B cell (primary cell): ENCODE results near the gene ARHGDIB. TPM values are rescaled to one million over a fixed set of nuclear protein-coding genes. Genes with fewer than 3 reads are reported as not detected.

ENCODE experiments used
- ATAC-seq: fragments of 200-7000 bp; cut with Tn5 transposase; one replicate; pipeline ENCODE4 v1.10.0; 2021; ENCODE audit warnings: low read depth, mild to moderate bottlenecking, moderate number of reproducible peaks, moderate library complexity
- CTCF ChIA-PET: fragments of 350-600 bp; sonication (Branson Sonifier 250); formaldehyde crosslinking; loops from one replicate; lab custom pipeline; 2021; ENCODE audit warnings: antibody characterized with exemption, inconsistent platforms; lab: Charles Lee
- POLR2A ChIA-PET: fragments of 350-600 bp; sonication (Branson Sonifier 250); formaldehyde crosslinking; loops from one replicate; lab custom pipeline; 2021; ENCODE audit warnings: antibody characterized with exemption; lab: Charles Lee
- DNase-seq: peaks from one replicate; pipeline ENCODE4 v3.0.0; 2013
- H2AFZ ChIP-seq: 2 replicates; pipeline ENCODE4 v1.6.1; 2012; ENCODE audit warnings: mild to moderate bottlenecking, low read depth, low read length; ENCODE audit not compliant: insufficient read depth, poor library complexity, severe bottlenecking
- H3K27ac ChIP-seq, 2 donors: 1 replicate in 1 of 2; 2 replicates in 1 of 2; pipeline ENCODE4 v1.5.1; 2012 to 2013; ENCODE audit warnings: low read length in 2 of 2, mild to moderate bottlenecking in 2 of 2, moderate library complexity in 1 of 2
- H3K27me3 ChIP-seq, 4 experiments: fragments of 200-600 bp in 1 of 4; sonication (generic) in 1 of 4; replicated peaks in 1 of 4; 1 replicate in 2 of 4; 2 replicates in 2 of 4; pipeline versions ENCODE4 v1.6.1 to v1.7.0; 2013 to 2016; ENCODE audit warnings: low read length in 3 of 4, mild to moderate bottlenecking in 2 of 4, mixed read lengths in 1 of 4, moderate library complexity in 1 of 4; ENCODE audit not compliant: insufficient read depth in 4 of 4, control insufficient read depth in 3 of 4; ENCODE audit errors: control extremely low read depth in 1 of 4
- H3K36me3 ChIP-seq, 2 experiments: replicated peaks in 1 of 2; 1 replicate in 1 of 2; 2 replicates in 1 of 2; pipeline versions ENCODE4 v1.6.1 to v1.7.1; 2013; ENCODE audit warnings: low read length in 1 of 2; ENCODE audit not compliant: insufficient read depth in 2 of 2, control insufficient read depth in 1 of 2; ENCODE audit errors: control extremely low read depth in 1 of 2, extremely low read depth in 1 of 2
- H3K4me1 ChIP-seq, 2 donors: fragments of 200-600 bp in 1 of 2; sonication (generic) in 1 of 2; 1 replicate in 1 of 2; 2 replicates in 1 of 2; pipeline versions ENCODE4 v1.5.1 to v1.6.1; 2013 to 2017; ENCODE audit warnings: low read length in 2 of 2; ENCODE audit not compliant: control insufficient read depth in 2 of 2, insufficient read depth in 2 of 2
- H3K4me2 ChIP-seq: replicated peaks from 2 replicates; pipeline ENCODE3; 2012; ENCODE audit warnings: mild to moderate bottlenecking, low read depth, low read length; ENCODE audit not compliant: poor library complexity, severe bottlenecking
- H3K4me3 ChIP-seq, 5 experiments: fragments of 200-600 bp in 1 of 5; sonication (generic) in 1 of 5; 1 replicate in 3 of 5; 2 replicates in 2 of 5; pipeline versions ENCODE4 v1.5.1 to v1.7.0; 2011 to 2016; ENCODE audit warnings: low read length in 4 of 5, mild to moderate bottlenecking in 4 of 5, low read depth in 2 of 5, control low read depth in 1 of 5, moderate library complexity in 1 of 5; ENCODE audit not compliant: insufficient read depth in 1 of 5; ENCODE audit errors: control extremely low read depth in 1 of 5, extremely low read depth in 1 of 5
- H3K79me2 ChIP-seq: fragments of 200-600 bp; sonication (generic); one replicate; pipeline ENCODE4 v1.6.0; 2016; ENCODE audit warnings: low read length; ENCODE audit not compliant: control insufficient read depth, insufficient read depth
- H3K9ac ChIP-seq: fragments of 200-600 bp; sonication (generic); 2 replicates; pipeline ENCODE4 v1.6.1; 2017; ENCODE audit warnings: mild to moderate bottlenecking, low read length, moderate library complexity
- H3K9me3 ChIP-seq, 3 donors: one replicate each; pipeline versions ENCODE4 v1.6.1 to v1.7.1; 2013; ENCODE audit warnings: low read length in 2 of 3; ENCODE audit not compliant: control insufficient read depth in 2 of 3, insufficient read depth in 1 of 3; ENCODE audit errors: control extremely low read depth in 1 of 3
- H4K20me1 ChIP-seq: 2 replicates; pipeline ENCODE4 v1.6.0; 2012; ENCODE audit warnings: mild to moderate bottlenecking, low read length; ENCODE audit not compliant: insufficient read depth, control insufficient read depth, poor library complexity, severe bottlenecking
- H3K27ac Mint-ChIP-seq: one replicate; pipeline ENCODE4 v1.8.0; 2021; ENCODE audit warnings: mixed read lengths
- H3K27me3 Mint-ChIP-seq: one replicate; pipeline ENCODE4 v1.8.0; 2021; ENCODE audit warnings: mixed read lengths
- H3K4me1 Mint-ChIP-seq: one replicate; pipeline ENCODE4 v1.8.0; 2021; ENCODE audit warnings: mixed read lengths
- H3K4me3 Mint-ChIP-seq: one replicate; pipeline ENCODE4 v1.8.0; 2021; ENCODE audit warnings: mixed read lengths
- H3K9me3 Mint-ChIP-seq: one replicate; pipeline ENCODE4 v1.8.0; 2022; ENCODE audit warnings: mixed read lengths; ENCODE audit not compliant: insufficient read depth
- EZH2 ChIP-seq: IDR thresholded peaks from 2 replicates; pipeline ENCODE4 v1.6.1; 2012; ENCODE audit warnings: borderline replicate concordance, low read depth, mild to moderate bottlenecking, moderate library complexity, low read length; ENCODE audit not compliant: insufficient read depth, poor library complexity, severe bottlenecking
- WGBS: methylation state at CpG from one replicate; pipeline ENCODE4 v1.1.5; 2013; ENCODE audit warnings: missing lambda C conversion rate; ENCODE audit not compliant: insufficient coverage; 5-methylcytosine and 5-hydroxymethylcytosine counted together
- intact Hi-C: fragments of 100-400 bp; cut with micrococcal nuclease; formaldehyde crosslinking; loops from one replicate; pipeline ENCODE4 v1.10.0; 2022
- polyA plus RNA-seq: library from polyadenylated mRNA; depleted of rRNA; stranded (reverse); fragments of >200 nt; gene quantifications from 2 replicates; pipeline ENCODE4 v1.2.3, GENCODE V29; 2012
- total RNA-seq, 2 donors: library from RNA; stranded (reverse); fragments of 120-200 nt in 1 of 2; gene quantifications; 1 replicate in 1 of 2; 2 replicates in 1 of 2; pipeline versions ENCODE4 v1.2.3 to v1.2.4, GENCODE V29; 2013 to 2022
- TF ChIP-seq, protein P1 (sequence below): fragments of 200-600 bp; IDR thresholded peaks from one replicate; pipeline ENCODE4 v1.8.0; 2022; ENCODE audit warnings: antibody characterized with exemption, mild to moderate bottlenecking

ARHGDIB gene
- total and polyA plus RNA-seq, 2 donors (not counting 1 experiment from before 2014, with no cell fraction given), result 514 to 826 TPM

DNA sequence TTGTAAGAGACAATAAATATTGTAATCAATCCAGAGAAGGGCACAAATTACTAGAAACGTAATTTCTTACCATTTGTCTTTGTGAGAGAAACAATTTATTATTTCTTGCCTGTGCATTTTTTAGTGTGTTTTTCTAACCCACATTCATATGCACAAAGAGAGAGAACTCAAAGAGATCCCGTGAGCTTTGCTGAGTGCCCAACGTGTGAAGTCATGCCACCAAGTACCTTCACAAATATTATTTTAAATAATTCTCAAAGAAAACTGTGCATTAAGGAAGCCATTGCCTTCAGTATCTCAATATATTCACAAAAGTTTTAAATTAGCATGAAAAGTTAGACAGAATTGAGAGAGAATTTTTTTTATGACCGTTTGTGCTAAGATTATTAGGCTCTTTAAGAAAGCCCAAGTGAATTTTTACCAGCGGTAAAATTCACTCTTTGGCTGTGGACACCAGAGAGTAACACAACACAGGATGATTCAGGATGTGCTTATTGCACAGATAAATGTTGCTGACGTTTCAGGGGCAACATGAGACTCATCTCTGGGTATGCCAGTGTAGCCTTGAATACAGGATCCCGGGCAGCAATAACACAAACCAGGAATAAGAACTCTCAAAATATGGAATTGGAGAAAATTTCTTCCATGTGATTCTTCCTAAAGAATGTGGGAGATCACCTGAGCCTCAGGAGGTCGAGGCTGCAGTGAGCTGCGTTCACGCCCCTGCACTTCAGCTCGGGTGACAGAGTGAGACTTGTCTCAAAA, 2.9 kb downstream of the ARHGDIB start:
- H3K4me3 ChIP-seq, result peak overlapping the region; percentile 65 to 99 (median 84)
- no peaks in the 10 kb centered on the region for H3K27me3 ChIP-seq
- H3K9me3 ChIP-seq, result no peaks in the 10 kb centered on the region
- Mint-ChIP-seq H3K4me1 (peaks cover 84% of the 10 kb centered on the region), H3K27me3 (no peaks in the 10 kb centered on the region), H3K4me3 (peak overlapping the region; percentile 97), H3K27ac (peak overlapping the region; percentile 91), H3K9me3 (no peaks in the 10 kb centered on the region)
- H3K27ac ChIP-seq, result peak overlapping the region; percentile 68 to 94
- WGBS, result 13% methylated on average over 2 of the region's 11 CpGs
- intact Hi-C loops, result loop anchor here (10.0 kb wide), 1 partner anchor 344 kb away; no protein-coding TSS in a partner anchor
- DNase-seq, result no peak
- H3K9ac ChIP-seq, result peak overlapping the region; percentile 77
- peaks cover 58% of the 10 kb centered on the region for H4K20me1 ChIP-seq
- peaks cover 4 to 50% of the 10 kb centered on the region in 2 experiments for H3K36me3 ChIP-seq
- ChIA-PET POLR2A (interaction anchor here (0.6 to 0.9 kb wide), 2 partner anchors 155 to 589 kb away, joined by 3 to 4 read pairs; partner anchors contain the start of genes C12orf60 and WBP11), CTCF (interaction anchor here (0.9 to 1.8 kb wide), 3 partner anchors 11 to 112 kb away, joined by 3 to 12 read pairs (median 4); no protein-coding TSS in a partner anchor)
- no peak overlapping the region for H2AFZ ChIP-seq
- H3K4me1 ChIP-seq, result peaks cover 65 to 72% of the 10 kb centered on the region in 2 donors
- TF ChIP-seq, protein P1, sequence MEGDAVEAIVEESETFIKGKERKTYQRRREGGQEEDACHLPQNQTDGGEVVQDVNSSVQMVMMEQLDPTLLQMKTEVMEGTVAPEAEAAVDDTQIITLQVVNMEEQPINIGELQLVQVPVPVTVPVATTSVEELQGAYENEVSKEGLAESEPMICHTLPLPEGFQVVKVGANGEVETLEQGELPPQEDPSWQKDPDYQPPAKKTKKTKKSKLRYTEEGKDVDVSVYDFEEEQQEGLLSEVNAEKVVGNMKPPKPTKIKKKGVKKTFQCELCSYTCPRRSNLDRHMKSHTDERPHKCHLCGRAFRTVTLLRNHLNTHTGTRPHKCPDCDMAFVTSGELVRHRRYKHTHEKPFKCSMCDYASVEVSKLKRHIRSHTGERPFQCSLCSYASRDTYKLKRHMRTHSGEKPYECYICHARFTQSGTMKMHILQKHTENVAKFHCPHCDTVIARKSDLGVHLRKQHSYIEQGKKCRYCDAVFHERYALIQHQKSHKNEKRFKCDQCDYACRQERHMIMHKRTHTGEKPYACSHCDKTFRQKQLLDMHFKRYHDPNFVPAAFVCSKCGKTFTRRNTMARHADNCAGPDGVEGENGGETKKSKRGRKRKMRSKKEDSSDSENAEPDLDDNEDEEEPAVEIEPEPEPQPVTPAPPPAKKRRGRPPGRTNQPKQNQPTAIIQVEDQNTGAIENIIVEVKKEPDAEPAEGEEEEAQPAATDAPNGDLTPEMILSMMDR, result no peak
- H3K4me2 ChIP-seq, result peak overlapping the region; percentile 82
- no peak for ATAC-seq
- peaks cover 78% of the 10 kb centered on the region for H3K79me2 ChIP-seq

DNA sequence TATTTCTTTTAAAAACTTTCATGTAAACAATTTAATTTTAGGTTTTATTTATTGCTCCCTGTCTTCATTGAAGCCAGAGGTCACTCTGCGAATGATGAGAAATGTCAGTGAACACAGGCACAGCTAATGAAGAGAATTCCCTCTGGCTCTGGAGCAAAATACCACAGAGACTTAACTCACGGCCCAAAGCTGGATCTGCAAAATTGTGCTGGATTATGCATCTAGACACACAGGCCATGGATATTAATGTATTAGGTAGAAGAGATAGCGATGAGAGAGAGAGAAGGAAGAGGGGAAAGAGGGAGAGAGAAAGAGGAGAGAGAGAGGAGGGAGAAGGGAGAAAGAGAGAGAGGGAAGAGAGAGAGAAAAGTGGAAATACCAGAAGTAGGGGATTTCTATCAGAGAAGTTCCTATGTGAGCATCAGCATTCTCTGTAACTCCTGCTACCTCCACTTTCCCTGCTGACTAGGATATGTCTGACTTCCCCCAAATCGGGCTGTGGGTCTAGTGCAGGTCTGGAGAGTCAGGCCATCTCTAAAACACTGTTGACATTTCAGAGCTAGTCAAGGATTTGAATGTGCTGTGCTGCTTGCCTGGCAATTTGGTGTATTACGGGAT, 3.7 kb downstream of the ARHGDIB start:
- POLR2A ChIA-PET, result interaction anchor here (0.7 kb wide), 1 partner anchor 9 kb away, joined by 3 read pairs; no protein-coding TSS in a partner anchor

More for the DNA sequence above, 3.7 kb downstream of the ARHGDIB start:
- TF ChIP-seq EZH2, result no peak
- TF ChIP-seq, protein P1, result no peak
- H3K27me3 Mint-ChIP-seq, result no peaks in the 10 kb centered on the region
- peaks cover 86% of the 10 kb centered on the region for H3K79me2 ChIP-seq
- peak overlapping the region; percentile 68 to 94 for H3K27ac ChIP-seq
- H3K27me3 ChIP-seq, result no peaks in the 10 kb centered on the region
- peak overlapping the region; percentile 77 for H3K9ac ChIP-seq
- H4K20me1 ChIP-seq, result peaks cover 67% of the 10 kb centered on the region
- peaks cover 65 to 72% of the 10 kb centered on the region in 2 donors for H3K4me1 ChIP-seq
- CTCF ChIA-PET, result interaction anchor here (1.6 kb wide), 1 partner anchor 20 kb away, joined by 6 read pairs; the partner anchor contains the start of gene ERP27
- peak overlapping the region; percentile 82 for H3K4me2 ChIP-seq
- H3K9me3 ChIP-seq, result no peaks in the 10 kb centered on the region
- H3K4me3 Mint-ChIP-seq, result peak overlapping the region; percentile 97
- intact Hi-C loops, result loop anchor here (10.0 kb wide), 1 partner anchor 343 kb away; no protein-coding TSS in a partner anchor
- DNase-seq, result no peak
- peaks cover 85% of the 10 kb centered on the region for H3K4me1 Mint-ChIP-seq
- H3K9me3 Mint-ChIP-seq, result no peaks in the 10 kb centered on the region
- peak overlapping the region; percentile 90 for H3K27ac Mint-ChIP-seq
- peak overlapping the region; percentile 65 to 99 (median 84) for H3K4me3 ChIP-seq
- H3K36me3 ChIP-seq, result peaks cover 4 to 51% of the 10 kb centered on the region in 2 experiments
- ATAC-seq, result no peak
- WGBS, result 26% methylated on average over 3 of the region's 5 CpGs
- no peak overlapping the region for H2AFZ ChIP-seq
